ENCODE measurements around the gene ZSWIM8. TPM values are rescaled to one million over a fixed set of nuclear protein-coding genes. Genes with fewer than 3 reads are reported as not detected.
"Not testable (repeated sequence)": the region's sequence is repeated elsewhere in the genome, so short reads cannot be mapped to it uniquely, and the experiment has no call there.

The ZSWIM8 gene
- polyA plus RNA-seq, 3 donors = 79.7 to 97.8 (median 91.1) TPM

- no peak for DNase-seq (ENCODE audit: low read depth in 3 of 3, low spot score in 2 of 3)
Measured at GRCh38 chr10:73813333-73813732, 27.9 kb downstream of the ZSWIM8 start.

- DNase-seq (ENCODE audit: low read depth in 3 of 3, low spot score in 2 of 3) = no peak
Measured at GRCh38 chr10:73814276-73814895, 29.0 kb downstream of the ZSWIM8 start.

DNA sequence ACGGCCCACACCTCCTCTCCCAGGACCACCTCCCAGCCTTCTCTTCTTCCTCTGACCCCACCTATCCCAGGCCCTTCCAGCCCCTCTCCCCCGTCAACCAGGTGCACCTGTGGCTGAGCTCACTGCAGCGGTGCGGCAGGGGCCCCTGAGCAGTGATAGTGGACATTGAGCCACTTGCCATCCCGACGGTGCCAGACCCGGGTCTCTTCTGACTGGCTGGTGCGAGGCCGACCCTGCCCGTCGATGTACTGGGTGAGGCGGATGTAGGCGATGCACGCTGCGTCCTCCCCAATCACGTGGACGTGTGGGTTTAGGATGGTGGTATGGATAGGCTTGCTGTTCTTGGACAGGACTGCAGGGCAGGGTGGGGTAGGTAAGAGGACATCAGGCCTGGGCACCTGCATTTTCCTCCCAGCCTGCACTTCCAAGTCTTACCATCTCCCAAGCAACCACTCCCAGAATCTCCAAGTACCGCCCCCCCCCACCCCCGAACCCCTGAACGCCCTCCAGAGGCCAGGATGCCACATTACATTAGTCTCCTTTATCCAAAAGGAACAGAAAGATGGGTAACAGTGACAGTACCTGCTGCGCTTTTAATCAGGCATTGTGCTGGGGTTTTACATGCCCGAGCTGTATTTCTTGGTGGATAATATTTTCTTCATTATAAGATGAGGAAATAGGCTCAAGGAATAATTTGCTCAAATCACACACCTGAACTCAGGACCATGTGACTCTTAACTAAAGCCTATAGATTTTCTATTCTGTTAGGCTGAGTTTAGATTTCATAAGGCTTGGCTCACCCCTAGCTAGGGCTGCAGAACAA is 29.7 kb downstream of the ZSWIM8 start:
- no peak for DNase-seq (ENCODE audit: low read depth in 3 of 3, low spot score in 2 of 3)

DNA sequence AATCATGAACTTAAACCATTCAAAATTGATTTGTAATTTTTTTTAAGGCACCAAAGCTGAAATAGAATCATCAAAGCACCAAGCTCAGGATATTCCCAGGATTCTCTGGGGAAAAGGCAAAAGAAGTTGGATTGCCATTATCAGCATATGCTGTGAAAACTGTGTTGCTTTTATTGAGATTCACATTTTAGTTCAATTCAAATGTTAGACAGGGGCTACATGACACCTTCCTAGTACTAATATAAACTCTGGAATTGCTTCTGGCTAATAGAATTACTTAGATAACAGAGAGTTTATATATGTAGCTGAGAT is 30.3 kb downstream of the ZSWIM8 start:
- no peak for DNase-seq (ENCODE audit: low read depth in 3 of 3, low spot score in 2 of 3)

- DNase-seq (ENCODE audit: low read depth in 3 of 3, low spot score in 2 of 3) = no peak
Measured at GRCh38 chr10:73816917-73817729, 31.7 kb downstream of the ZSWIM8 start.

GRCh38 chr10:73817826-73818225 is 32.4 kb downstream of the ZSWIM8 start:
- DNase-seq (ENCODE audit: low read depth in 3 of 3, low spot score in 2 of 3) = no peak

DNA sequence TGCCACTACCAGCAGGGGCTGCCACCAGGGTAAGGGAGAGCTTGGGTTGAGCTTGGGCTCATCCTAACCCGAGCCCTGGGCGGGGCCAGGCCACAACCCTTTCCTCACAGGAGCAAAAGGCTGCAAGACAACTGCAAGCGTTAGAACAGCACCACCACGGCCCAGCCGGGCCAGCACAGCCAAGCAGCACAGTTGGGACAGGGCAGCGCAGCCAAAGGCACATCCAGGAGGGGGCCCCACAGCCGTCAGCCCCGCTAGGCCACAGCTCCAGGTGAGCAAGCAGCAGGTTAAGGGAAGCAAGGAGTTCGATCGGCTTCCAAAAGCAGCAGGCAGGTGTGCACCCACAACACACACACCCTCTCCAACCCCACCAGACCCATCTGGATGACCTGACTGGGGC is 33.0 kb downstream of the ZSWIM8 start:
- no peak for DNase-seq (ENCODE audit: low read depth in 3 of 3, low spot score in 2 of 3)

DNA sequence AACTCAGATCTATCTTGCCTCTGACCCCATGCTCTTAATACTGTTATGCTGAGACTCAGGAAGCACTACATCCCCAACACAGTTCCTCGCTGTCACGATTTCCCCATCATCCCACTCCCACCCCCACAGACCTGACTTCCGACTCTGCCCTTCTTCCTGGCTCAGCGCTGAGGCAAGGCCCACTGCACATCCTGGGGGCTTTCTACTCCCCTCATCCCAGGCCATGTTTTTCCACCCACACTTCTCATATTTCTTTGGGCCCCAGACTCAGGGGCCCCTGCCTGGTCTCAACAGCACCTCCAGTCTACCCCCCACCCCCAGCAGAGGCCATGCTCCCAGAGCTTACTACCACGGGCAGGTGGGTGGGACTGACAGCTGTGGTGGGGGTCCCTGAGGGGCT is 33.7 kb downstream of the ZSWIM8 start:
- no peak for DNase-seq (ENCODE audit: low read depth in 3 of 3, low spot score in 2 of 3)

GRCh38 chr10:73819513-73820093 is 34.2 kb downstream of the ZSWIM8 start:
- DNase-seq (ENCODE audit: low read depth in 3 of 3, low spot score in 2 of 3) = no peak

GRCh38 chr10:73823391-73823790 is 38.0 kb downstream of the ZSWIM8 start:
- no peak for DNase-seq (ENCODE audit: low read depth in 3 of 3, low spot score in 2 of 3)

DNA sequence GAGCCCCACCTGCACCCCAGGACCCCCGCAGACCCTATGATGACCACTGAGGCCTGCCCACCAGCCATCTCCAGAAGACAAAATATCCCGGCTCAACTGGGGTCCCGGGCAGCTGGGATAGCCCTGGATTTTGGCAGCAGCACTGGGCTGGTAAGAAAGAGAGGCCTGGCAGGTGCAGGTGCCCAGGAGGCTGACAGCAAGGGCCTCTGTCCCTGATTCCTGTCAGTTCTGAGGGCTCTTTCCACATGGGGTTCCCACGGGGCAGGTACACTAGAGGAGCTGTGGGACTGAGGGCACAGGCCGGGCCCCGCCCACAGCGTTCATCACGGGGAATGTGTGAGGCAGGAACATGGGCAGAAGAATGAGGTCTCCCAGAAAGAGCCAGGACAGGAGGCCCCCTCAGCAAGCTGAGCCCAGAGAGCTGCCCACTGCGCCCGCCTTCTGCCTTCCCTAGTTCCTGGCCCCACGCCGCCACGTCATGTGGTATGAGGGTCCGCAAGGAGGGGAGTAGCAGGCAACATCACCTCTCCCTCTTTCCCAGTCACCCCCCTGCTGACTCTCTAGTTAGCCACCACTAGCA is 38.8 kb downstream of the ZSWIM8 start:
- DNase-seq (ENCODE audit: low read depth in 3 of 3, low spot score in 2 of 3) = no peak

- DNase-seq (ENCODE audit: low read depth in 3 of 3, low spot score in 2 of 3) = no peak
Measured at GRCh38 chr10:73827346-73828089, 42.1 kb downstream of the ZSWIM8 start.

GRCh38 chr10:73828161-73828560 is 42.8 kb downstream of the ZSWIM8 start:
- no peak for DNase-seq (ENCODE audit: low read depth in 3 of 3, low spot score in 2 of 3)

- DNase-seq (ENCODE audit: low read depth in 3 of 3, low spot score in 2 of 3) = not testable (repeated sequence)
Measured at GRCh38 chr10:73829090-73829489, 43.7 kb downstream of the ZSWIM8 start.

- no peak for DNase-seq (ENCODE audit: low read depth in 3 of 3, low spot score in 2 of 3)
Measured at GRCh38 chr10:73836427-73836980, 51.1 kb downstream of the ZSWIM8 start.

- no peak for DNase-seq (ENCODE audit: low read depth in 3 of 3, low spot score in 2 of 3)
Measured at GRCh38 chr10:73837072-73837471, 51.7 kb downstream of the ZSWIM8 start.

- DNase-seq (ENCODE audit: low read depth in 3 of 3, low spot score in 2 of 3) = no peak
Measured at GRCh38 chr10:73838008-73838567, 52.7 kb downstream of the ZSWIM8 start.

DNA sequence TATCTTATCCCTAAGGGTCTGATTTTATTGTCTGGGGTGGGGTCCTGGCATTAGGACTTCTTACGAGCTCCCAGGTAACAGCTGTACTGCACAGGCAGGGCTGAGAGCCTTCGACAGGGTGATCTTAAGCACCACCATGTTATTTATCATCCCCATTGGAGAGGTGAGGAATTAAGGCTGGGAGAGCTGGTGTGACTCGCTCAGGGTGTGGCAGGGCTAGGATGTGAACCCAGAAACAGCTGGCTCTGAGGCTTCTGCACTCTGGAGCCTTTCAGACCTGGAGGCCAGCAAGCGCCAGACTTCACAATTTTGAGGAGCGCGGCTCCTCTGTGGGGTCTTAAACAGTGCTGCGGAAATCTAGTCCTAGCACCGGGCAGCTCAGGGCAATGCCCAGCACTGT is 53.4 kb downstream of the ZSWIM8 start:
- DNase-seq (ENCODE audit: low read depth in 3 of 3, low spot score in 2 of 3) = no peak

DNA sequence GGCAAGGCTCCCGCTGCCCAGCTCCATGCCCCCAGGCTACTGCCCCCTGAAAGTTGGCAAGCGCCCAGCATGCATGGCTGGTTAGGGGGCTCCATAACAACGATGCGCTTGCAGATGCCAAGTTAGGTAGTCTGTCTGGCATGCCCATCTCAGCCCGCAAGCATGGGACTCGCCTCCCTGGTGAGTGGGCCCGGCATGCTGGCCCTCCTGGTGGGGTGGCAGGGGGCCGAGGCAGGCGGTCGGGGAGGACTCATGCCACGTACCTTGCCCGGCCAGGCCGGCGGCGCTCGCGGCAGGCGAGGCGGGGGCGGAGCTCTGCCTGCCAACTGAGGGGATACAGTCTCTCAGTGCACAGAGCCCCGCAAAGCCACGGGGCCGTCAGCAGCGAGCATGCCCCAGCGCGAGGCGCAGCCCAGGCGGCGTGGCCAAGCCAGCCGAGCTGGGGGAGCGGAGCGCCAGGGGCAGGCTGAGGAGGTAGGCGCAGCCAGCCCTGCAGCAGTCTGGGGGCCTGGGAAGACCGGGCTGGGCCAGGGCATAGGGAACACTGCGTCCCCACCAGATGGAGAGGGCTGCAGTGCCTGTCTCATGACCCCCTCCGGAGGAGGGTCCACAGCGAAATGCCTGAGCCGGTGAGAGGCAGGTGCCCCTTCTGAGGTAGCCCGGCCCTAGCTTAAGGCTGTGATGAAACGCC is 54.0 kb downstream of the ZSWIM8 start:
- DNase-seq (ENCODE audit: low read depth in 3 of 3, low spot score in 2 of 3) = no peak

All from right renal cortex interstitium (tissue), 3 donors.